Fibroblast of peridontal ligament (primary cell): ENCODE results near the gene ZFAND3.

Experiments used
- DNase-seq: peaks from one replicate; pipeline ENCODE4 v3.0.0-alpha.2; 2010; ENCODE audit errors: extremely low read depth

Gene ZFAND3

DNA sequence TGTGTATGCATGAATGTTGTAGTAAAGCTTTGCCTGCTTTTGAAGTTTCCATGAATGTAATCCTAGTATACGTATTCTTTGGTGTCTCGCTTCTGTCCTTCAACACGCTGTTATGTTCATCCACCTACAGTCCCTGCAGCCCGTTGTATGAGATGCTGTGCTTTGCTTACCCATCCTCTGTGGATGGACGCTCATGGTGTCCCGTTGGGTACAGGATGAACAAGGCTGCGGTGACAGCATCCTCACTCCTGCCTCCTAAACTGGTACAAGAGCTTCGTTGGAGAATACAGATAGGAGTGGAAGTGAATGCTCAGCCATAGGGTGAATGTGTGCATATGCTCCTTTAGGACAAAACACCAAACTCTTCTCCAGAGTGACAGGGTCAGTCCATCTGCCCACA, 366.2 kb downstream of the ZFAND3 start:
- DNase-seq = no peak

DNA sequence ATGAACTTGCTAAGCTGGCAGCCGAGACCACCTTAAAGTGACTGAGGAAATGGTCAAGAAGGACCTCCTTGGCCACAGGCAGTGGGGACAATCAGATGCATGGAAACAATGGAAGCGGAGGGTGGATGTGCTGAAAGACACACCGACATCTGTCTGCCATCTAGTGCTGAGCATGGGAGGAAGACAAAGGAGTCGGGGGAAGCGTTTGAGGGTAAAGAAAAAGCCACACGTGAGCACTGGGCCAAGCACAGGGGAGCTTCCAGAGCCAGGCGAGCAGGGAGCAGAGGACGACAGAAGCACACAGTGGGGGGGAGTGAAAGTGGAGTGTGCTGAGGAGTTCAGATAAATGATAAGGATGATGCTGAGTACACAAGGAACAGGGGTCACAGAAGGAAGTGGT, 367.8 kb downstream of the ZFAND3 start:
- no peak for DNase-seq

DNA sequence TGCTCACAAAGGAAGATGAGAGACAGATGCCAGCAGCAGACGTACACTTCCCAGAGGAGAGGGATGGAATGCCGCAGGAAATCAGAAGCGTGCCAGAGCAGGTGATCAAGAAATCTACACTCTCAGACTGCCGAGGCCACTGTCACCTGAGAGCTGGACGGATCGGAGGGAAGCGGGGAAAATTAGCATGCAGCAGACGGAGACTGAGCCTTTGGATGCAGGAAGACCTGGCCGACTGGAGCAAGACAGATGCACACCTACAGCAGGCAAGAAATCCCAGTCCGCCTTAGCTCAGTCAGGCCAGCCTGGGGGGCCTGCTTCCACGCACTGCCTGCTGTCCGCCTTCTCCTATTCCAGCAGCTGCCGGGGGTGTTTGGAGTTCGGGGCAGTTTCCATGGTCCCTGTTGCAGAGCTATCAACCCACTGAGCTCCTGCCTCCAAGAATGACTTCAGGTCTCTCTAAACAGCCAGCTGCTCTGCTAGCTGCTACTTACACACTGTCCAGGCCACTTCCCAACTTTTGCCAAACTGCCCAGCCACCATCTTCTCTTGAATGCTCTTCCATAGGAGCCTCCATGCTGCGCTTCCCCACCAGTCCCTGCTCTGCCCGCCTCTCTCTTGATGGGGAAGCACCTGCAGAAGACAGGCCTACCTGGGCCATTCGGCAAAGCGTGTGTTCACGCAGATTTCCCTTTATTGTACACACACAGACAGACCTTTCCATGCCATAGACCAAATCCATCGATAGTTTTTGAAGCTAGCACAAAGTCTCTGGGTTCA, 368.5 kb downstream of the ZFAND3 start:
- no peak for DNase-seq

DNA sequence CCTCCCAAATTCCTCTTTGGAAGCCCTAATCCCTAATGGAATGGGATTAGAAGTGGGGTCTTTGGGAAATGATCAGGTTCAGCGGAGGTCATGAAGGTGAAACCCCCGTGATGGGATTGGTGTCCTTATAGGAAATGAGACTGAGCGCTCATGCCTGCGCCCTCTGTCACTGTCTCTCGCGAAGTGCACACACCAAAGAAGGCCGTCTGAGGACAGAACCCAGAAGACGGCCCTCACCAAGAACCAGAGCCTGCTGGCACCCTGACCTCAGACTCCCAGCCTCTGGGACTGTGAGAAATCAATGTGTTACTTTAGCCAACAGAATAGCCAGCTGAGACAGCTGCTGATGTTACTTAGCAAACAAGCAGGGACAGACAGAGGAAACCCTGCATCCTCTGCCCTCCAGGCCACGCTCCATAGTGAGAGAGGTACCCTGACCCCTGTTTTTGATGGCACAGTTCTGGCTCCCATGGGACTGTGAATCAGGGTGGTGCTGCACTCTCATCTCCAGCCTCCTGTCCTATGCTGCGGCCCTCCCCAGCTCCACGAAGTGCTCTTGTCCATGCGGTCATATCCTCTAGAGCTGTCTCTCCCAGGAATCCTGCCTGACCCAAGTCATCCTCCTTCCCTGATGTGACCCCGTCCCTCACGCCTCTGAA, 369.3 kb downstream of the ZFAND3 start:
- no peak for DNase-seq

DNA sequence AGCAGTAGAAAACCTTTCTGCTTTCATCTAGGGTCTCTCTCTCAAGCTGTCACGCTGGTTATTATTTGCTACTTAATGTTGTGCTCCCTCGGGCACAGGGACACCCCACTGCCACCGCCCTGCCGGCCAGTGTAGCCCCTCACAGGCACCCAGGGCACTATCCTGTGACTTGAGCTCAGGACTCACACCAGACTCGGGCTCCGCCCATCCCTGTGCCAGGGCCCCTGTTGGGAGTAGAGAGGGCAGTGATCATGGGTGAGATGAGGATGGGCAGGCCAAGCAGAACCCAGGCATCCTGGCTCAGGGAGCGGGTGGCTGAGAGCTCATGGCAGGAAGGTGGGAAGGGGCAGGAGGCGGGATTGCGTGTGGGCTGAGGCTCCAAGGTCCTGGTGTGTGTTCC, 371.9 kb downstream of the ZFAND3 start:
- no peak for DNase-seq

DNA sequence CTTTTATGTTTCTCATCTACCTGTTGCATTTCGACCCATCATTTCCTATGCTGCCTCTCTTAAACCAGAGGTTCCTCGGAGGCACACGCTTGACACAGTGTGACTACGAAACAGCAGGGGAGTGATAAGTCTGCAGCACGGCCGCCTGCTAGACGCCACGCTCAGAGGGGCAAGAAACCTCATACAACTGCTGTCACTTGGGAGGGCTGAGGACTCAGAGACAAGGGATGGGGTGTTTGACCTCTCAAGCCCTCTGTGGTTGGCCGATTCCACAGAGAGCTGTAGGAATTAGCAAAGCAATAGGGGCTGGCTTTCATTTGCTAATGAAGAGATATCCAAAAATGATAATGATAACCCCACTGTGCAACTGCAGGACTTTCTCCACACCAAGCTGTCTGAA, 372.5 kb downstream of the ZFAND3 start:
- no peak for DNase-seq

DNA sequence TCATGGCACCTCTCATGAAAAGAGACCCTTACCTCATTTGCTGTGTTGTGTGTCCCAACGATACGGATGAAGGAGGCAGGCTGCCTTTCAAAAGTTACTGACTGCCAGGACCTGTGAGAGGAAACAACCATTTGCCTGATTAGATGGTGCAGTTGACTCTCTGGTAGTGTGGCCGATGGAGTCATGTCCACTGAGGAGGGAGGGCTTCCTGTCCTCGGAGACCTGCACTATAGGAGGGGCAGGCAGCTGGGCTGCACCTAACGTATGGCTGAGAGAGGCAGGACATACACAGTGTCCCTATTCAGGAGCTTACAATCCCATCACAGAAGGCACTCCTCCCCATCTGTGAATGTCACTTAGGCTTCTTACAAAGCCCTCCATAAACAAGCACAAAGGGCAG, 373.0 kb downstream of the ZFAND3 start:
- no peak for DNase-seq

DNA sequence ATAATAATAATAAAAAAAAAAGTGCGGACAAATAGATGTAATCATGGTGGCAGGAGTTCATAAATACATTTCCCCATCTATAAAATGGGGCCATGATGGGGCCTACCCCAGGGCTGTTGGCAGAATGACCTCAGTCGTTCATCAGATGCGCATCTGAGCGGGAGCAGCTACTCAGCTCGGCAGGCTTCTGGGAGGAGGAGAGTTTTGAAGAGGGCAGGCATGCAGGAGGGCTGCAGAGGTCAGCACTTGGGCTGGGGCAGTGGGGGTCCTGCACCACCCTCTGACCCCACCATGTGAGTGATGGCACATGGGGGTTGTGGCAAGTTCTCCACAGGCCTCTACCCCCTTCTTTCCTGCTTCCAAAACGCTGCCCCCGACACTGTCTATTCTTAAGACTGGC, 373.5 kb downstream of the ZFAND3 start:
- DNase-seq = no peak

DNA sequence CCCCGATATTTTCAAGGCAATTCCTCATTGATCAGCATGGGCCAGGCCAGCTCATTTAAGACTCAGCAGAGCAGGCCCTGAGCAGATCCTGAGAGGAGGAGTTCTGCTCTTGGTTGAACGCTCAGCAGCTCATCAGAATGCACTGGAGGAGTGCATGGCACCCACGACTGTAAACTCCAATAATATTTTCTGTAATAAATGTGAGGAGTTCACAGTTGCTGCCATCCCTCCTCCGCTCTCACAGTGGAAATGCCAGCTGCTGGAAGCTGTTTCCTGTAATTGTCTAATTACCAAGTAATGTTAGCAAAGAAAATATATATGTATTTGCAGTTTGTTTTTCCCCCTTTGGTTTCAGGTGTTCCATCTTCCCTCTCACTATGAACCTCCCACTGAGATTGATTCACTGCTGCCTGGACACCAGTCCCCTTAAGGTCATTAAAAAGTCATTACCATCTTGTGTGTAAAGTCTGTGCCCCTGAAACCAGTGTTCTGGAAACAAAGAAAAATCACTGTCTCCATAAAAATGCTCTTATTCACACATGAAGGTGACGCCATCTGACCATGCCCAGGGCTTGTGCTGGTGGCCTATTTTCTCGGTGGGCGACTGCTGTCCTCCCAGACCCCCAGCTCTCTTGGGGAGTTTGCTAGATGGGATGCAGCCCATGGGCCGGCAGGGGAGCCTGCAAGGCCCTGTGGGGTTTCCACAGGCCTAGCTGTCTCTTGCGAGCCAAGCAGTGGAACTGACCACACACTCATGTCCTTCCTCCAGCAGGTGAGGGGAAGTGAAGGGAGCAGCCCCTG, 374.2 kb downstream of the ZFAND3 start:
- DNase-seq = no peak

DNA sequence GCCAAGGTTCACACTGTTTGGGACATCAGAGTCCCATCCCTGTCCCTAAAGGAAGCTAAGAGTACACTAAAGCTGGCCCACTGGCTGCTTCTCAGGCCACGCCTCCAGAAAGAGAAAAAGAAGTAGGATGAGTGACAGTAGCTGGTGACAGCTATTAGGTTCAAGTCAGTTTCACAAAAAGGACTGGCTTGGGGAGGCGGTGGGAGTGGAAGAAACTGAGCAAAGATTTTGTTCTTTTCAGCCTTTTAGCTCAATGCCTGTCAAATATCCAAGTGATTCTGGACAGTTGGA, 374.7 kb downstream of the ZFAND3 start:
- DNase-seq = no peak

DNA sequence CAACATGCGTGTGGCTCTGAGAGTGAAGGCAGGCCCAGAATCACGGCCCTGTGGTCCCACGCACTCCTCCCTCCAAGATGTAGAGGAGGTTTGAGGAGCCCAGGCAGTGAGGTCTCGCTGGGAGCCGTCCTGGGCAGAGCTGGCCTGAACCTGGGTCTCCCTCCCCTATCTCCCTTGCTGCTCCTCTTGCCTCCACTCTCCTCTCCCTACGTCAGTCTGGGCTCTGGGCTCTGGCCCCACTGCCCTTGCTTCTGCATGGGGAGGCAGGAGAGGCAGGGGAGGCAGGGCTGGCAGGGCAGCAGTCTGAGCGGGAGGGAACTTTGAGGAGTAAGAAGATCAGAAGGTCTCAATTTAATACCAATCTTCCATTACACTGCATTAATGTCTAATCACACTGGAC, 375.1 kb downstream of the ZFAND3 start:
- DNase-seq = no peak

DNA sequence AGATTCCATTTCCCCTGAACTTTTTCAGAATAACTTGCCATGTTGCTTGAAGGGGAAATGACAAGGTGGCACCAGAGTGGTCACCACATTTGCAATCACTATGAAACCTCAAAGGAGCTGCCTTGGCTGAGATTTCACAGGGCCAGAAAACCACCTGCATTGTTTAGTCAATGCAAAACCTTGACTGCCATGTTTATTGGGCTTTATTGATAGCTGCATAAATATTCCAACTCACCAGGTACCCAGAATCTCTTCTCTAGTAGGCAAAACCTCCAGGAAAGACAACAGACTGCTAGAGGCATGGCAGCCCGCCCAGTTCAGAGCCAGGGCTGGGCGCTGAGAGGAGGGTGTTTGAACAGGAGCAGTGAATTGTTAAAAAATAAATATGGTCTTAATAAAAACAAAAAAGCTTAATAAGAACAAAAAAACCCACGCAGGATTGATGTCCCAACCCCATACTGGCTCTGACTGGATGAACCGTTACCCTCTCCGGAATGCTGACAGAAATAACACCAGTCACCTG, 375.6 kb downstream of the ZFAND3 start:
- no peak for DNase-seq

DNA sequence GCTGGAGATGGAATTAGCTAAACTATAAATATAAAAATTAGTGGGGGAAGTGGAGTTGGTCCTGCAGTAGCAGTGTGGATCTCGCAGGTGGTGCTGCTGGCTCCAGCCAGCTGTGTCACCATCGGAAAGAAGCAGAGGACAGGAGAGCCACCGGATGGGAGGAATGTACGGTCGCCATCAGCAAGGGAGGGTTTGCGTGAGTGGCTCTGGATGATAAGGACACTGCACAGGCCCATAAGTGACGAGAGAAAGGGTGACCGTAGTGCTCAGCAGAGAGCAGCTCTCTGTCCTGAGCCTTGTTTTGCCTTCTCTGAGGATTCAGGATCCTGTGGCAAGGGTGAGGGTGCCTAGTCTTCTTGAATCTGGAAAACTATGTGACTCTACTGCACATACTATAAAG, 378.7 kb downstream of the ZFAND3 start:
- no peak for DNase-seq
